Activated CD4-positive, alpha-beta T cell treated with anti-CD3 and anti-CD28 coated beads, Interleukin-10, Interleukin-2, amounts not matched to agents 100 ng/mL and 50 ng/mL, durations not matched to agents 16 hours and 8 hours (primary cell): ENCODE measurements around the gene ZBTB8OS.
A peak's percentile ranks its signal among the peaks of the same experiment; 100 is the strongest.
"Not testable (repeated sequence)": the region's sequence is repeated elsewhere in the genome, so short reads cannot be mapped to it uniquely, and the experiment has no call there.

Experiments
- DNase-seq: peaks from one replicate; pipeline ENCODE4 v3.0.0-alpha.2; 2020

ZBTB8OS gene

DNA sequence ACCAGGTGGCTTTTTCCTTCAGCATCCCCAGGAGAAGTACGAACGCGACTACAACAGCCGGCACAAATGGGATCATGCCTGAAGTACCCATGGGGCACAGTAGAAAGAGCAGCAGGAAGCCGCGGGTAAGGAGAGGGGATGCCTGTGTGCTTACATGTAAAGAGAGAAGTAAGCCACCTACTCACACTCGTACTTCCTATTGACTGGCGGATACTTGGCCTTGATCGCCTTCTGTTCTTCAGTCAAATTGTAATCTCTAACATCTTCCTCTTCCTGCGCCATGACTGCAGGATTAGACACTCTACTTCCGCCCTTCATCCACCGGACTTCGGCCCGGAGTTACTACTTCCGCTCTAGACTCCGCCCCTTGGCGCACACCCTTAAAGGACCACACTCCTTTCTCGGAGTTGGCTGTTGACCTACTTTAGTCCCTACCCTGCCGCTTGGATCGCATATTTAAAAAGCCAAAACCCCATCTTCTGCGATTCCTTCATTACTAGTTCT lies at the start of gene ZBTB8OS:
Gene ZBTB8OS, minus strand, starts transcription at position 303 of the 504 bp plus-strand sequence. Its CDS starts 21 bp downstream, at position 282.
- DNase-seq = peak; percentile 94

DNA sequence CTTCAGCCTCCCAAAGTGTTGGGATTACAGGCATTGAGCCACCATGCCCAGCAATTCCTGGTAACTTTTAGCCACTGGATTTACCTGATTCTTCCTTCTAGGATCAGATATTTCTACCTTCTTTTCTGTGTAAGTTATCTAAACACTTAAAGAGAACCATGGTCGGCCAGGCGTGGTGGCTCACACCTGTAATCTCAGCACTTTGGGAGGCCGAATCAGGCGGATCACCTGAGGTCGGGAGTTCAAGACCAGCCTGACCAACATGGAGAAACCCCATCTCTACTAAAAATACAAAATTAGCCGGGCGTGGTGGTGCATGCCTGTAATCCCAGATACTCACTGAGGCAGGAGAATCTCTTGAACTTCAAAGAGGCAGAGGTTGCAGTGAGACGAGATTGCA lies 46.6 kb upstream of the ZBTB8OS start:
- not testable (repeated sequence) for DNase-seq

DNA sequence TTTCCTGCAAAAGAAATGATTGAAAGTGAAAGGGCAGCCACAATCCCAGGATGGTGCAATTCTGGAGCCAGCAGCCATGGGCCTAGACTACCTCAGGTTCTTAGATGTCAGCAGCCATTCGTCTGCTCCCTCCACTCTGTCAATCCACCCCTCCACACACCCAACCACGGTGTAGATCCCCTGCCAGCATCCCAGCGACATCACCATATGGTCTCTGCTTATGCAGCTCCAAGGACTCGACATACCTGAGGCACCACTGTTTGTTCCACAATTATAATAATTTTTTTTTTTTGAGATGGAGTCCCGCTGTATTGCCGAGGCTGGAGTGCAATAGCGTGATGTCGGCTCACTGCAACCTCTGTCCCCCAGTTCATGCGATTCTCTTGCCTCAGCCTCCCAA lies 45.7 kb upstream of the ZBTB8OS start:
- DNase-seq = no peak

DNA sequence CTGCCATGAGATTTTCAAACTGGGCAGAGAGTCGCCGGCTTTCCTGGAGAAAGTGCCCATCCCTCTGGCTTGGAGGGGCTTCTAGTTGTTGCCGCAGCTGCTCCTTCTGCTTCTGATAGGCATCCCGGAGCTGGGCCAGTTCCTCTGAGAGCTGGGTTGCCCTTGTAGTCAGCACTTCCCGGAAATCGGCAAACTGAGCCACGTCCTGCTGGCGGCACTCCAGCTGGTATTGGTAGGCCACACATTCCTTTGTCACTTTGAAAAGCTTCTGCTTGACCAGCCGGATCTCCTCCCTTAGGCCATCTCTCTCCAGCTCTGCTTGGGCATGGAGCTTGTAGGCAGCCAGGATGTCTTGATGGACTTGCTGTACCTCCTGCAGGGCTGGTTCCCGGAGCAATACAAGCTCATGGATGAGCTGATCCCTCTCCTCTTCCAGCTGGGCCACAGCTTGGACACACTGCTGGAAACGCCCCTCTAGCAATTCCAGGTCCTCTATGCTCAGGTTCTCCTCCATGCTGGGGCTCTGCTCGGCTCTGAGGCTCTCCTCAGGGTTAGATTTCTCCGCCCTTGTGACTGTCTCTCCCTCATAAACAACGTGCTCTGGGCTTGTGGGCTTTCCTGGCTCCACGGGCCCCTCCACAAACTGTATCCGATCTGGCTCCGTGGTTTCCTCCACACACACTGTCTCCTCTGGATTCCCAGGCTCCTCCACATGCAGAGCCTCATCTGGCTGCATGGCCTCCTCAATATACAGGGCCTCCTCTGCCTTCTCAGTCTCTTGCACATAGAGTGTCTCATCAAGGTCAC lies 45.0 kb upstream of the ZBTB8OS start:
- DNase-seq = peak; percentile 7

DNA sequence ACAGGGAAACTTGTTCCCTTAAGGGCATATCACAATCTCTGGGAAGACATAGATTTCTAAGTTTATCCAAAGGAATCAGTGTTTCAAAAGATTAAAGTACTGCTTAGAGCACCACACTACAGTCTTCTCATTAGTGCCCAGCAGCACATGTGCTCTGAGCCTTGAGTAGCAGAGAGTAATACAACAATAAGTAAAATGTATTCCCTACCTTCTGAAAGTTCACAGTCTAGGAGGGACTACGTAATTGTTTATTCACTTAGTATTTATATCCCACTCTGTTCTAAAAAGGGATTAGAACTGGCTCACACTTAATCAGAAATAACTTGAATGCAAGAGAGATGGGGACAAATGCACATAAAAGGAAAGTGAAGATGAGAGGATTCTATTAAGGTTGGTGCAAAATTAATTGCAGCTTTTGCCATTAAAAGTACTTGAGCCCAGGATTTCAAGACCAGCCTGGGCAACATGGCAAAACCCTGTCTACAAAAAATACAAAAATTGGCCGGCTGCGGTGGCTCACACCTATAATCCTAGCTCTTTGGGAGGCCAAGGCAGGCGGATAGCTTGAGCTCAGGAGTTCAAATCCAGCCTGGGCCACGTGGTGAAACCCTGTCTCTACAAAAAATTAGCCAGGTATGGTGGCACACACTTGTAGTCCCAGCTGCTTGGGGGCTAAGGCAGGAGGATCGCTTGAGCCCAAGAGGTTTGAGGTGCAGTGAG lies 43.3 kb upstream of the ZBTB8OS start:
- no peak for DNase-seq

DNA sequence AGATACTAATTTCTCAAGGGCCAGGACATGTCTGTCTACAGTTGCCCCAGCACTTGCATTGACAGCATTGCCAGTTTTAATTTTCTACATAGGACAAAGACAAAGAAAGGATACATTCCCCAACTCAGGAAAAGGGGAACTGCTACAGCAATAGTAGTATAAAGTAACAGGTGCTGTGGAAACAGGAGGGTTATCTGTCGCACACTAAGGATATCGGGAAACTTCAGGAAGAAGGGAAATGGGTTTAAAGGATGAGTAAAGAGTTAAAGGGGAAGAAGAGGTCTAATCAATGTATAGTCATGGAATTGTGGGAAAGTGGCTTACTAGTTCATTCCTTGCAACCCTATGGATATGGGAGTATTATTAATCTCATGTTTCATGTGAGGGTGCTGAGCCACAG lies 36.0 kb upstream of the ZBTB8OS start:
- DNase-seq = no peak

DNA sequence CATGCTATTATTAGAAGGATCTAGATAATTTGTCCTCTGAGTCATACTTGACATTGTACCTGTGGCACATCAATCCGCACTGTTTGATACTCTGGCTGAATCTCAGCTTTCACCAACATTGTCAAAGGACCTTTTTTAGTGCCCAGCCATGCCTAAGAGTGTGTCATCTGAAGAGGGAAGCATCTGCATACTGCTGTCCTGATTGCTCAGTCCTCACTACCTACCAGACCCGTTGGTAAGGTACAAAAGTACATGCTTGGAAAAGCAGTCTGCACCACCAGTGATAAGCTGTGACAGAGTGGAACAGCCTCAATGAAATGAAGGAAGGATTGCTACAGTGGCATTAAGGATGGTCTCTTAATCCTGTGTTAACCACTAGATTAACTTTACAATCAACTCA lies 35.1 kb upstream of the ZBTB8OS start:
- DNase-seq = no peak

DNA sequence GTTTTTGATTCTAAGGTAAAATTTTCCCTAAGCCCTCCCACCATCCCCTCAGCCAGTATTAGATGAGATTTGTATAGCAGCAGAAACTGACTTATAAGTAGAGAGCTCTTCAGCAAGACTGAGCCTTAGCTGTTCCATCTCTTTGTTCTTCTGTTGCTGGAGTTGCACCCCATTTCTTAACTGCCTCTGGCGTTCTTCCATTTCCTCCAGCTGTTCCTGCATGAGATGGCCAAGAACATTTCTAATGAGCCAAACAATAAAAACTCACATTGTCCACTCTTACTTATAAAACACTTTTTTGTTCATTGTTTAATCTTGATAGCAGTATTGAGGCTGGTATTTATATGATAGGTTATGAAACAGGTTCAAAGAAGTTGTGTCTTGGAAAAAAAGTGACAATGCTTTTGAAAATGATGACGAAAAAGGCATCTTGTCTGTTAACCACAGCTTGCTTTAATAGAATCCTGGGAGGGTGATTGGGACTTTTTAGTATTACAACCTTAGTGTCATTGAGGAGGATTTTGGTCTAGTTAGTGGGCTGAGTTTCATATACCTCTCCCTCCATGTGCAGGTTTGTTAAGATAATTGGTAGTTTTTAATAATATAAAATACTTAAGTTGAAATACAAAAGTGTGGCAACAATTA lies 33.9 kb upstream of the ZBTB8OS start:
- DNase-seq = peak; percentile 6

DNA sequence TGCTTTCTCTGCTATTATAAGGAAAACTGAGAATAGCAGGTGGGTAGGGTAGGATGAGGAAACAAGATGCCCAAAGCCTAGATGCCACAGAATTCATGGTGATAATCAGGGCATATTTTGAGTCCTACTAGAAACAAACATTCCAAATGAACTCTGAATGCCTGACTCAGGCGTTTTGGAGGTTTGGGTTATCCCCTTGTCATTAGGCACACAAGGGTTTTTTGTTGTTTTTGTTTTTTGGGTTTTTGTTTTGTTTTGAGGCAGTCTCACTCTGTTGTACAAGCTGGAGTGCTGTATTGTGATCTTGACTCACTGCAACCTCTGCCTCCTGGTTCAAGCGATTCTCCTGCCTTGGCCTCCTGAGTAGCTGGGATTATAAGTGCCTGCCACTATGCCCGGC lies 33.0 kb upstream of the ZBTB8OS start:
- no peak for DNase-seq

DNA sequence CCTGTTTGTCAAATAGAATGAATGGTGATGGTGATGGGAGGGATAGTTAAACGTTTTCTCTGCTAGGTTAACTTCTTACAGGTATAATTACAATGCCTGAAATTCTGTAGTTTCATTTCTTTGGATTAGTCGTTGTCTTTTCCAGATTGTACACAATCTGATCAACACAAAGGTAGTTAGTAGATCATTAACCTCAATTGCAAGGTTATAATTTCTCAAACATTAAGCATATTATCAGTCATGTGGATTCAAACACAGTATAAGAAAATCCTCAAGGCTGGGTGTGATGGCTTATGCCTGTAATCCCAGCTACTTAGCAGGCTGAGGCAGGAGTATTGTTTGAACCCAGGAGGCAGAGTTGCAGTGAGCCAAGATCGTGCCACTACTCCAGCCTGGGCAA lies 31.6 kb upstream of the ZBTB8OS start:
- no peak for DNase-seq

DNA sequence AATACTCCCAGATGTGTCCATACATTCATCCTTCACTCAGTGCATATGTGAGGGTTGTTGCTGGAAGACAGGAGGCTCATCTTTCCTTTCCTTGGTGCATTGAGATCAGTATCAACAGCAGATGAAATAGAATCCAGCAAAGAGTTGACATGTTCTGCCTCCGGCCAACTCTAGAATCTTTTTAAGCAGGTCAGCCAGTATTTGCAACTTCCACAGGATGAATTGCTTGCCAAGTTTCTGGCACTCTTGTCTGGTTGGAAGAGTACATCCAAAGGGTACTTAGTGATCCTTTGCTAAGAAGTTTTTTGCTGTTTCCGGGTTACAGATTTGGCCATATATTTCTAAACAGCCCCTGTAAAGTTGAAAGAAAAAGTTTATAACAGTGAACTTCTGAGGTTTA lies 31.2 kb upstream of the ZBTB8OS start:
- no peak for DNase-seq

DNA sequence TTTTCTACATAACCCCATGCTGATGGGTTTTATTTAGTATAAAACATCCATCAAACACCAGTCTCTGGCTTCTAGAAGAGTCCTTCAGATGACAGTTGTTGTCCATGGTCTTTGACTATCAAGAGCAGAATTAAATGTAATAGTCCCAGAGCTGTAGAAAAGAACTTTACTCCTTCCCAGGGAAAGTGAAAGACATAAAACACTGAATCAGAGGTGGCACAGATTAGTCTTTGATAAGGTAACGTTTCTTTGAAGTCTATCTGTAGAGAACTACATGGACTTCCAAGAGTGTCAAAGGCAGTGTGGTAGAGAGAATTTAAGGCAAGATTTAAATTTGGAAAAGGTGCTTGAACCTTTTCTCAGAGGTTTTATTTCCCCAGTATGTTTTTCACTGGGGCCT lies 30.3 kb upstream of the ZBTB8OS start:
- no peak for DNase-seq

DNA sequence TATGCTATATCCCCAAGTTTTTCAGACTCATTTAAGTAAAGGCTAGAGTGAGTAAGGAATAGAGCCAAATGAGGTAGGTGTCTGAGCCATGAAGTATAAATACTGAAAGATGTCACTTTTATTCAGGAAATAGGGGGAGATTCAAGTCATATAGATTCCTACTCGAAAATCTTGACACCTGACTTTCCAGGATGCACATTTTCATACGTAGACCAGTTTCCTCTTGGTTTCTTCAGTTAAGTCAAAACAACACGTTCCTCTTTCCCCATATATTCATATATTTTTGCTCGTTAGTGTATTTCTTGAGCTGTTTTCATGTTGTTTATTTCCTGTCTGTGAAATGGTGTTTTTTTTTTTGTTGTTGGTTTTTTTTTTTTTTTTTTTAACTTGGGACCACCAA lies 29.6 kb upstream of the ZBTB8OS start:
- not testable (repeated sequence) for DNase-seq

DNA sequence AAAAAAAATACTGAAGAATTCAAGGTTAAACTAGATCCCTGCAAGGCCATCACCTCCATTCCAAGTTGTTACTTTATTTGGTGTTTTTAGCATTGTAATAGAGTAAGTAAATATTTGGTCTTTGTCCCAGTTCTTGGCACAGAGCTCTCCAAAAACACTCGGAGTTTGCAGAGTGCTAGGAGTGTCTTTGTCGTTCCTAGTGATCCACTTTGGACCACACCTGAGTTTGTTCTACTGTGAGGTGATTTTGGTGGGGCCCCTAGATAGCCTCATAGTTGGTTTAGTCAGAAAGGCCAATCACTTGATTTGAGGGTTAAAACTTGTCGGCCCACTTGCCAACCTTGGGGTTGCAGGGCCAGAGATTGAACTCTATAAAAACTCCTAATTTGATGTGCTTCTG lies 26.6 kb upstream of the ZBTB8OS start:
- DNase-seq = no peak

DNA sequence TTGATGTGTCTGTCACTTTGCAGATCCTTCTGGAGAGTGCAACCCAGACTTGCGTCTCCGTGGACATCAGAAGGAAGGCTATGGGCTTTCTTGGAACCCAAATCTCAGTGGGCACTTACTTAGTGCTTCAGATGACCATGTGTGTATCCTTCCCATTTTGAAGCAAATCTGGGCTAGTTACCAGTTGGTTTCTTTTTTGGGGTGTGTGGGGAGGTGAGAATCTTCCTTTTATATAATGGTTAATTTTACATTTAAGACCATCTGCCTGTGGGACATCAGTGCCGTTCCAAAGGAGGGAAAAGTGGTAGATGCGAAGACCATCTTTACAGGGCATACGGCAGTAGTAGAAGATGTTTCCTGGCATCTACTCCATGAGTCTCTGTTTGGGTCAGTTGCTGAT lies 18.4 kb upstream of the ZBTB8OS start:
- not testable (repeated sequence) for DNase-seq

DNA sequence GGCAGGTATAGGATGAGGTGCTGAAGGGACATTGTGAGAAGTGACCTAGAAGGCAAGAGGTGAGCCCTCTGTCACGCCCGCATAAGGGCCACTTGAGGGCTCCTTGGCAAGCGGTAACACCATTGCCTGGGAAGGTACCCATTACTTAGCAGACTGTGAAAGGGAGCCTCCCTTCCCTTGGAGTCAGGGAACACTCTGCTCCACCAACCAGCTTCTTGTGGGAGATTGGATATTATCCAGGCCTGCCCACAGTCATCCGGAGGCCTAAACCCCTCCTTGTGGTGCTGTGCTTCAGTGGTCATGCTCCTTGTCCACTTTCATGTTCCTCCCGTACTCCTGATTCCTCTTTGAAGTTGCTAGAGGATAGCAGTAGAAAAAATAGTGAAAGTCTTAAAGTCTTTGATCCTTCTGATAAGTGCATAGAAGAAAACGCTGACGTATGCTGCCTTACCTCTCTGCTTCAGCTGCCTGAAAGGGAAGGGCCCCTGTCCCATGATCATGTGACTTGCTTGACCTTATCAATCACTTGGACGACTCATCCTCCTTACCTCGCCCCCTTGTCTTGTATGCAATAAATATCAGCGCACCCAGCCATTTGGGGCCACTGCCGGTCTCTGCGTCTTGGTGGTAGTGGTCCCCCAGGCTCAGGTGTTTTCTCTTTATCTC lies 16.7 kb upstream of the ZBTB8OS start:
- DNase-seq = no peak

DNA sequence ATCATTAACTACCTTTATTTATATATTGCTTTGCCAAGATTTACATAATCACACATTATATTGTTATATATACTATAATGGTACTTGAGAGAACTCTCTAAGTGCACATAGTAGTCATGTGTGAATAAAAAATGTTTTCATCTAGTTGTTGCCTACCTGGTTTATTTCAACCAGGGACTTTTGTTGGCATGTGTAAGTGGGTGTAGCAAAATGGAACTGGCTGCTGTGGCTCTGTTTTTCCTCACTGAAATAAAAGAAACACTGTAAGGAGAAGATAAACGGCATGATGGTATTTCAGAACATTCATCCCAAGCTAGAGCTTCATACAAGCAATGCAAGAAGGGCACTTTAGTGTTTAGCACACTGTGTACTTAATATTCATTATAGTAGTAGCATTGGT lies 15.6 kb upstream of the ZBTB8OS start:
- no peak for DNase-seq

DNA sequence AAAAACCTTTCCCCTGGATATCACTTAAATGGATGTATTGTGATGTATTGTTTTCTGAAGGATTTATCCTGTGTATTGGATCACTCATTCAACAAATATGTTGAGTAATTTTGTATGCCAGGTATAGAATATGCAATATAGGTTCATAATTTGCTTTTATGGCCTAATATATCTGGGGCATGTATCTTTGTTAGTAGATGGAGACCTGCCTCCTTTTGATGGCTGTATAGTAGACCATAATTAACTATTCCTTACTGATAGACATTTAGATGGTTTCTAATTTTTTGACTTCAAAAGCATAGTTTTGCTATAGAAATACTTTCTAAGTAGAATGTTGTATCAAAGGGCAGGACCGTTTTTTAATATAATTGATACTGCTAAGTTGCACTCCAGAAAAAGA lies 9.2 kb upstream of the ZBTB8OS start:
- DNase-seq = no peak

DNA sequence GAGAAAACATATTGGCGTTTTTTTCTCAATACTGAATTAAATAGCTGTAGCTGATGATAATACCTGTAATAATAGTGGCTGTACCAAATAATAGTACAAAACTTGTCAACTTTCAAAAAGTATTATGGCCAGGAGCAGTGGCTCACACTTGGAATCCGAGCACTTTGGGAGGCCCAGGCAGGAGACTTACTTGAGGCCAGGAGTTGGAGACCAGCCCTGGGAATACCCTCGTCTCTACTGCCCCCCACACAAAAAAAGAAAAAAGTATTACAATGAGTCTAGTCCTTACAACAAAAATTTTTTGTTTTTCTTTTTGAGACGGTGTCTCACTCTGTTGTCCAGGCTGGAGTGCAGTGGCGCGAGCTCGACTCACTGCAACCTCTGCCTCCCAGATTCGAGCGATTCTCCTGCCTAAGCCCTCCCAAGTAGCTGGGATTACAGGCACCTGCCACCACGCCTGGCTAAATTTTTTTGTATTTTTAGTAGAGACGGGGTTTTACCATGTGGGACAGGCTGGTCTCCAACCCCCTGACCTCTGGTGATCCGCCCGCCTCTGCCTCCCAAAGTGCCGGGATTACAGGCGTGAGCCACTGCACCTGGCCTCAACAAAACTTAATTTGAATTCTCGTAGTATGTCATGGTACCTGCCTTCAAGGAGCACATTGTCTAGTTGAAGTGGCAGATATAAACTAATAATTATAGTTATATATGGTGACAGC lies 2.1 kb upstream of the ZBTB8OS start:
- DNase-seq = no peak

DNA sequence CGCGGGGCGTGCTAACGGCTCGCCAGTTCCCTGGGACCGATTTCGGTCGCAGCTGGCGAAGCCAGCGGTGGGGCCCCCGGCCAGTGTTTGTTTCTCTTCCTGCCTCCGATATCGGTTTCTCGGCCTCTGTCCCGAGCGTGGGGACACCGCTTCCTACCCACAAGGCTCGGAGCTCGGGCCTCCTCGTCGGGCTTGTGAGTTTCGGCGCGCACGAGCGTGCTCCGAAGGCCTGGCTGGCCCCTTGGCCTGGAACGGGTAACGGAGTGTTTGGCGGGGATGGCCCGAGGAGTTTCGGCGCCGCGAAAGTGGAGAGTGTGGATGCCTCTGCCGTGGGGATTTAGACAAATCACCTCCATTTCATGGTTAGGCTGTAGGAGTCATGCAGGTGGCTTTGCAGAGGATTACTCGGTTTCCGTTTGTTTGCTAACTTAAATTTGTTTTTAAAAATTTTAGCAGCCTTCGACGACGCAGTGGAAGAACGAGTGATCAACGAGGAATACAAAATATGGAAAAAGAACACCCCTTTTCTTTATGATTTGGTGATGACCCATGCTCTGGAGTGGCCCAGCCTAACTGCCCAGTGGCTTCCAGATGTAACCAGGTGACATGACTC lies 1.2 kb upstream of the ZBTB8OS start:
- DNase-seq = no peak

DNA sequence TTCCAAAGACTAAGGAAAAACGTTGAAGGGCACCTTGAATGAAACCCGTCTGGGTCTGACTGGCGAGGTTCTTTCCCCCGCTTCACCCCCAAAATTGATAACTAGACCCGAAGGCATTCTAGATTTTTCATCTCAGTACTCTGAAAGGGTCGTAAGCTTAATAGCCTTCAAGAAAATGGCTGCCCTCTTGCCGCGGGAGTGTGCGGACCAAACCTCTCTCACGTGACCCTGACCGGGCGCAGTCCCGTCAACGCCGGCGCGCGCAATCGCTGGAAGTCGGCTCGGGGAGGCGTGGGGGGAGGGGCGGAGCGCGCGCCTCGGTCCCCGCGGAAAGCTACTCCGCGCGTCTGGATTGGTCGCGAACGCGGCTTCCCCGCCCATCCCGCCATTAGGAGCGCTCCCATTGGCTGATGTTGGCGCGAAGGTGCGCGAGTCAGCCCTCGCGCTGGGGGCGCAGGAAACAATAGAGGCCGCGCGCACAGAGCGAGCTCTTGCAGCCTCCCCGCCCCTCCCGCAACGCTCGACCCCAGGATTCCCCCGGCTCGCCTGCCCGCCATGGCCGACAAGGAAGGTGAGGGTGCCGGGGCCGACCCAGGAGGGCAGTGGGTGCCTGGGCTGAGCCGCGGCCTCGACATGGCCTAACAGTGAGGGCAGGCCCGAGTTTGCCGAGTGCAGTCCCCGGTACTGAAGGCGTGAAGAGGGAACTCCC lies 556 bp upstream of the ZBTB8OS start, which contains the start of gene RBBP4:
Gene RBBP4, plus strand, starts transcription at position 457 of the 709 bp plus-strand sequence. Its CDS starts 99 bp downstream, at position 556.
- peak; percentile 98 for DNase-seq
